Endodermal cell (in vitro differentiated cells): ENCODE measurements around the gene COLGALT1. TPM values are rescaled to one million over a fixed set of nuclear protein-coding genes. Genes with fewer than 3 reads are reported as not detected.

Source experiments
- DNase-seq: peaks from one replicate; pipeline ENCODE4 v3.0.0-alpha.2; 2017
- H3K27ac ChIP-seq: 2 replicates; pipeline ENCODE4 v1.5.1; 2013; ENCODE audit warnings: mild to moderate bottlenecking, low read depth, low read length, moderate library complexity
- H3K27me3 ChIP-seq: 2 replicates; pipeline ENCODE4 v1.6.1; 2013; ENCODE audit warnings: mild to moderate bottlenecking, low read length, moderate library complexity; ENCODE audit not compliant: insufficient read depth, control insufficient read depth, poor library complexity, severe bottlenecking
- H3K36me3 ChIP-seq: 2 replicates; pipeline ENCODE4 v1.7.0; 2013; ENCODE audit warnings: mild to moderate bottlenecking, low read length, moderate library complexity; ENCODE audit not compliant: control insufficient read depth, insufficient read depth
- H3K4me1 ChIP-seq: one replicate; pipeline ENCODE4 v1.7.0; 2013; ENCODE audit warnings: low read length; ENCODE audit not compliant: control insufficient read depth, insufficient read depth
- H3K4me3 ChIP-seq: 2 replicates; pipeline ENCODE4 v1.5.1; 2013; ENCODE audit warnings: mild to moderate bottlenecking, low read length, moderate library complexity
- H3K9ac ChIP-seq: 2 replicates; pipeline ENCODE4 v1.6.1; 2013; ENCODE audit warnings: mild to moderate bottlenecking, low read length, moderate library complexity; ENCODE audit not compliant: poor library complexity, severe bottlenecking; ENCODE audit errors: extremely low read depth
- H3K9me3 ChIP-seq: 2 replicates; pipeline ENCODE4 v1.6.1; 2013; ENCODE audit warnings: mild to moderate bottlenecking, low read length, moderate library complexity; ENCODE audit not compliant: control insufficient read depth
- H3K27ac Mint-ChIP-seq: 2 replicates; pipeline ENCODE4 v1.8.0; 2020; ENCODE audit warnings: mixed read lengths
- H3K27me3 Mint-ChIP-seq: 2 replicates; pipeline ENCODE4 v1.8.0; 2021; ENCODE audit warnings: mild to moderate bottlenecking, mixed read lengths; ENCODE audit not compliant: insufficient read depth
- H3K36me3 Mint-ChIP-seq: 2 replicates; pipeline ENCODE4 v1.8.0; 2020; ENCODE audit warnings: low read depth, mixed read lengths
- H3K4me1 Mint-ChIP-seq: 2 replicates; pipeline ENCODE4 v1.8.0; 2020; ENCODE audit warnings: mixed read lengths
- H3K4me3 Mint-ChIP-seq: 2 replicates; pipeline ENCODE4 v1.8.0; 2020; ENCODE audit warnings: mild to moderate bottlenecking, moderate library complexity, mixed read lengths
- H3K9me3 Mint-ChIP-seq: 2 replicates; pipeline ENCODE4 v1.8.0; 2020; ENCODE audit warnings: mild to moderate bottlenecking, mixed read lengths
- CTCF ChIP-seq: fragments of 200-600 bp; sonication (generic); conservative IDR thresholded peaks from 2 replicates; pipeline ENCODE4 v1.5.0; 2021; ENCODE audit warnings: antibody characterized with exemption, mild to moderate bottlenecking
- WGBS, 2 experiments: methylation state at CpG; one replicate each; pipeline versions ENCODE4 v1.1.5 to v1.1.7; 2013; ENCODE audit warnings: missing lambda C conversion rate in 2 of 2, mixed read lengths in 1 of 2; ENCODE audit not compliant: insufficient coverage in 1 of 2, insufficient read length in 1 of 2; 5-methylcytosine and 5-hydroxymethylcytosine counted together
- total RNA-seq, 2 donors: library from RNA; stranded (reverse); fragmentation: NEBNext Ultra II Directional in 1 of 2; extraction: Animal tissue kit (Norgen Biotek cat#: 25700) in 1 of 2; gene quantifications; 2 replicates in 1 of 2; 3 replicates in 1 of 2; pipeline ENCODE4 v1.2.1, GENCODE V29; 2021

Gene COLGALT1
- total RNA-seq, 2 donors from 2014 or later: 61.2 to 68.3 TPM

GRCh38 chr19:17624314-17624991, 69.0 kb downstream of the COLGALT1 start:
- no peak overlapping the region for H3K27ac Mint-ChIP-seq
- Histone ChIP-seq H3K9me3 (no peaks in the 10 kb centered on the region), H3K4me1 (no peaks in the 10 kb centered on the region), H3K4me3 (no peak overlapping the region), H3K27me3 (no peaks in the 10 kb centered on the region), H3K27ac (no peak overlapping the region), H3K36me3 (no peaks in the 10 kb centered on the region), H3K9ac (no peak overlapping the region)
- no peak overlapping the region for H3K4me3 Mint-ChIP-seq
- WGBS, 2 experiments: 88 to 97% methylated on average over 13 to 16 of the region's 16 CpGs
- no peak for DNase-seq
- no peaks in the 10 kb centered on the region for H3K27me3 Mint-ChIP-seq
- TF ChIP-seq CTCF: no peak
- peaks cover 26% of the 10 kb centered on the region for H3K36me3 Mint-ChIP-seq
- no peaks in the 10 kb centered on the region for H3K4me1 Mint-ChIP-seq
- H3K9me3 Mint-ChIP-seq: peaks cover 4% of the 10 kb centered on the region

GRCh38 chr19:17625043-17625442, 69.6 kb downstream of the COLGALT1 start:
- Mint-ChIP-seq H3K27ac (no peak overlapping the region), H3K4me3 (no peak overlapping the region), H3K4me1 (no peaks in the 10 kb centered on the region), H3K27me3 (no peaks in the 10 kb centered on the region), H3K9me3 (peaks cover 4% of the 10 kb centered on the region), H3K36me3 (peaks cover 26% of the 10 kb centered on the region)
- TF ChIP-seq CTCF: no peak
- DNase-seq: no peak
- Histone ChIP-seq H3K4me3 (no peak overlapping the region), H3K36me3 (no peaks in the 10 kb centered on the region), H3K9ac (no peak overlapping the region), H3K27ac (no peak overlapping the region), H3K9me3 (no peaks in the 10 kb centered on the region), H3K27me3 (no peaks in the 10 kb centered on the region), H3K4me1 (no peaks in the 10 kb centered on the region)
- 67 to 90% methylated on average over 1 of the region's 1 CpG for WGBS, 2 experiments

GRCh38 chr19:17625980-17626379, 70.5 kb downstream of the COLGALT1 start:
- DNase-seq: no peak
- Mint-ChIP-seq H3K27ac (no peak overlapping the region), H3K4me3 (no peak overlapping the region), H3K36me3 (peaks cover 26% of the 10 kb centered on the region), H3K27me3 (no peaks in the 10 kb centered on the region), H3K4me1 (no peaks in the 10 kb centered on the region), H3K9me3 (peaks cover 4% of the 10 kb centered on the region)
- Histone ChIP-seq H3K9me3 (no peaks in the 10 kb centered on the region), H3K4me1 (no peaks in the 10 kb centered on the region), H3K27me3 (no peaks in the 10 kb centered on the region), H3K4me3 (no peak overlapping the region), H3K36me3 (no peaks in the 10 kb centered on the region), H3K27ac (no peak overlapping the region), H3K9ac (no peak overlapping the region)
- WGBS, 2 experiments: 93 to 100% methylated on average over 2 of the region's 2 CpGs
- TF ChIP-seq CTCF: no peak
